ENCODE measurements around the gene UCKL1.

Gene UCKL1

DNA sequence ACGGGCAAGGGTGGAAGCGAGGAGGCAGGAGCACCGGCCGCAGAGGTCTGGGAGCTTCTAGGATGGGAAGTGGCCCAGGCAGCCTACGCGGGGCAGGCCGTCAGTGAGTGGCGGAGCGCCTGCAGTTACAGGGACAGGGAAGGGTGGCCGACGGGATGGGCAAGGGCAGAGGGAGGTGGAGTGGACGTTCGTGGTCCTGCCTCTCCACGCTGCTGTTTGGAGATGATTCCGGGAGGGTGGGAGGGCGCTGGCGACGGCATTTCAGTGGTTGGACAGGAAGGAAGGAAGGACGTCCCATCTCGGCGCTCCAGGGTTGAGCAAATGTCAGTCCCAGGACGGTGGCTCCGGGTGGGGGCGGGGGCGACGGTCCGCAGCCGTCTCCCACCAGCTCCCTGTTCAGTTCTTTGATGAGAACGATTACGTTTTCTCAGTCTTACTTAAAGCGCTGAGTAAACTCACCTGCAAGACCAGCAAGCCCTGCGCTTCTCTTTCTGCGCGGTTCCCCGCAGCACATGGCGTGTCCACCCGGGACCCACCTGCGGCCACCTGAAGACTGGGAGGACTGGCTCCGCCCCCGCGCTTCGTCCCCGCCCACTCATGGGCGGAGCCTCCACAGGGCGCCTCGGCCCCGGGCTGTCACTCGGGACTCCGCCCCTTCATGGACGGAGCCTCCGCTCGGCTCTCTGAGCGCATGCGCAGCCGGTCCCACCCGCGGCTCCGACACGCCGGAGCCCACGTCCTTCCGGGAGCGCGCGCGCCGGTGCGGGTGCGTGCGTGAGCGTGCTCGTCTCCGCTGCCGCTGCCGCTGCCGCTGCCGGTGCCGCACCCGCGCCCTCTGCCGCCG, 61.6 kb downstream of the UCKL1 start, which contains the start of gene DNAJC5:
Gene DNAJC5 (plus strand): TSS at position 769 of the 844 bp plus-strand sequence. CDS start 33,220 bp downstream, outside the sequence.
- peak; percentile 41 to 96 (median 92) for DNase-seq

DNA sequence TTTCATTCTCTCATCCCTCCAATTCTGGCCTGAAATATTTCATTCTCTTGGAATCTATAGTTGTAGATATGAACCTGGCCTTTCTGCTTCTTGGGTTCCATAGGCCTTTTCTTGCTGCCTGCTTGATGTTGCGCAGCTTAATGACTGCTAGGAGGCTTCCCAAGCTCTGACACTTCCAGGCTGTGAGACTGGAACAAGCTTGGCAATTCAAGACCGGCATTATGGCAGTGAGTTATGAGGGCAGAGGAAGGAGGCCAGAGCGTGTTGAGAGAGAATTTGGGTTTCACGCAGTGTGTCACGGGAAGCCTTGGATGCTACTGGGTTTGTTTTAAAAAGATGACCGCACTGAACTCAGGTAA, 62.2 kb downstream of the UCKL1 start:
- DNase-seq = no peak

DNA sequence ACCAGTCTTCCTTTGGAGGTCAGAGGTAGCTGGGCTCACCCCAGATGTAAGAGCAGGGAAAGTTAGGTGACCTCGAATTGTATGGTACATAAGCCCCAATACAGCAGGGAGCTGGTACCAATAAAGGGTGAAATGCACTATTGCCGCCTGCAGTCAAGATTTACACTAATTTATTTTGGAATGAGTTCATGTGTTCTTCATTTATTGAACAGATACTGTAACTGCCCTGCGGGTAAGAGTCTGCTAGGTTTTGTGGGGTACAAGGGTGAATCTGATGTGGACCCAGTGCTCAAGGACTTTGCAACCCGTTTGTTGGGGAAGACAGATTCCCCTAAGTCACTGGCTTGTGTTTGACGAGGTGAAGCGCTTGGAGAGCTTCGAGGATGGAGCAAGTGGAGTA, 63.8 kb downstream of the UCKL1 start:
- DNase-seq = no peak

DNA sequence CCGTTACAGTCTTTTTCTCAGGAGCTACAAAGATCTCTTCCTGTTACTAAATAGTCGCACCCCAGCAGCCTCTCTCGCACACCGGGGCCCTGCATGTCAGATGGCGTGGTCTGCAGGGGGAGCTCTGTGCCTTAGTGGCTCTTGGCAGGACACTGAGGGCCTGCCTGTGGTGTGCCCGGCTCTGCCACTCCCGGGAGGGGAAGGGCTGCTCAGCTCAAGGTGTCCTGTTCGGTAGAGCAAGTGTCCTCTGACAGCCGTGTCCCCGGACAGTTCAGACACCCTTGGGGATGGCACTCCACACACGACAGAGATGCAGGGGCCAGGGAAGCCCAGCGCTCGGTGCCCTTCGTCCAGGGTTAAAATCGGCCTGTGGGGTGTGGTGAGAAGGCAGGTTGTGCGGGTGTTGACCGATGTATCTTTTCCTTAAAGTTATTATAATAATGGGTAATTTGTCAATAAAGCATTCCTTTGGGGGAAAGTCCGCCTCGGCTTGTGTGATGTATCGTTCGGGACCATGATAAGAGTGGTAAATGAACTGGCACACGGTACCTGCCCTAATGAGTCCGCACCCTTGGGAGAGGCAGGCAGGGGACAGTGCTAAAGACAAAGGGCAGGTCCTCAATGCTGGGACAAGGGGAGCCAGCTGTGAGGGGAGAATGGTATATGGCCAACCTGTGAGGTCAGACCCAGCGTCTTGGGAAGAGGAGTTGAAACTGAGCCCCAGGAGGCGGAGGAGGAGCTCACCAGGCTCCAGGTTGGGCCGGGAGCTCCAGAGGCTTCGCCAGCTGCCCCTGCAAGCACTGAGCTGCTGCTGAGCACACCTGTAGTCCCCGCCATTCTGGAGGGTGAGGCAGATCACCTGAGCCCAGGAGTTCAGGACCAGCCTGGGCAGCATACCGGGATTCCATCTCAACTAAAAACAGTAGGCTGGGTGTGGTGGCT, 64.9 kb downstream of the UCKL1 start:
- DNase-seq = no peak

DNA sequence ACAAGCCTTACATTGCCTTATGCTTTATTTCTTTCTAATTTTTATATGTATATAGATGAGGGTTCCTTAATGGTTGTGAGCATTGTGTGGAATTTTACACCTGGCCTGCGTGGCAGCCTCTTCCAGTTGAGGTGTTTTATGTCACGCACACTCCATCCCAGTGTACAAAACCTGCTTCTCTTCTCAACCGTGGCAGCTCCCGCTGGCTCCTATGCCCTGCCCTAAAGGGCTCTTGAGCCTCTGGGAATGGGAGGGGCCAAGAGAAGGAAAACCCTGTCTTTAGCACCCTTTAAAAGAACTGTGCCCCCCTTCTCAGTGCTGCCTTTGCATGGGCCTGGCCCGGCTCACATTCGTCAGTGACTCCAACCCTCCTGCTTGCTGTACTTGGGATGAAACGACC, 65.6 kb downstream of the UCKL1 start:
- no peak for DNase-seq

DNA sequence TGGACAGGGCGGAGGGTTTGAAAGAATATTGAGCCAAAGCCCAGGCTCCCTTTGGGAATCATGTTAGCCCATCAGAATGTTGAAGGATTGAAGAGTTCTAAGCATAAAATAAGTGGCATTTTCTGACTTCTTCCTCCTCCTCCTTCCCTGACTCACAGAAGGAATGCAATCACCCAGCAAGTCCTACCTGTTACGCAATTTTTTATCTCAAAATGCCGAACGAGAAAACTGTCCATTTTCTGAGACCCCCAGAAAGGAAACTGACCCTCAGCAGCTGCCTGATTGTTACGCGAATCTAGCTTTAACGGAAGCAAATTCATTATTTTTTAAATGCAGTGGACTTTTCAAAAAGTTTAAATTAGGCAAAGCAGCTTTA, 66.0 kb downstream of the UCKL1 start:
- no peak for DNase-seq

Measured in anterior cingulate cortex (tissue), 58 donors.